ENCODE results near the gene CA4. TPM values are rescaled to one million over a fixed set of nuclear protein-coding genes. Genes with fewer than 3 reads are reported as not detected.

CA4 gene
- total RNA-seq, 1 donor = not detected

DNA sequence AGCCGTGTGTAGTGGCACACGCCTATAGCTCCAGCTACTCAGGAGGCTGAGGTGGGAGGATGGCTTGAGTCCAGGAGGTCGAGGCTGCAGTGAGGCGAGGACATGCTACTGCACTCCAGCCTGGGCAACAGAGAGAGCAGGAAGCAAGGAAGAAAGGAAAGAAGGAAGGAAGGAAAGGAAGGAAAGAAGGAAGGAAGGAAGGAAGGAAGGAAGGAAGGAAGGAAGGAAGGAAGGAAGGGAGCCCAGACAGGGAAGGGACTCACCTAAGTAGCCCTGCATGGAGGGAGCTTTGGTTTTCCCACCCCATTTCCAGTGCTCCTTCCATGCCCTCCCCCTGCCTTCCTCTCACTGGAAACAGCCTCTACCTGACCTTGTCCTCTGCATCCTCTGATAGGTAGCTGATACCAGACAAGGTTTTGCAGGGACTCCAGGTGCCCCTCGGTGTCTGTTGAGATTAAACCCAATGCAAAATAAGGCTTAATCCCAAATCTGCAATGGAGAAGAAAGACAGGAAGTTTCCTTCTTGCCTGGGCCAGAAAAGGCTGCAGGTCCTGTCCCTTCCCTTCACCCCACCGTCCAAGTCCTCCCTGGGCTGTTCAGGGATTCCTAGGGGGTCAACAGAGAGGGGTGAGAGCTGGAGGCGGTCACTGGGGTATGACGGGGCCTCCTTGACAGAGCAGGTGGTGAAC is 21.5 kb upstream of the CA4 start:
- TF ChIP-seq CTCF (IDR thresholded peaks at IDR 0.05; ENCODE audit: insufficient read depth, low read depth, low read length) = no peak
- H3K4me3 ChIP-seq (ENCODE audit: low read depth, low read length) = no peak overlapping the region
- no peak for DNase-seq (ENCODE audit: low read depth)

DNA sequence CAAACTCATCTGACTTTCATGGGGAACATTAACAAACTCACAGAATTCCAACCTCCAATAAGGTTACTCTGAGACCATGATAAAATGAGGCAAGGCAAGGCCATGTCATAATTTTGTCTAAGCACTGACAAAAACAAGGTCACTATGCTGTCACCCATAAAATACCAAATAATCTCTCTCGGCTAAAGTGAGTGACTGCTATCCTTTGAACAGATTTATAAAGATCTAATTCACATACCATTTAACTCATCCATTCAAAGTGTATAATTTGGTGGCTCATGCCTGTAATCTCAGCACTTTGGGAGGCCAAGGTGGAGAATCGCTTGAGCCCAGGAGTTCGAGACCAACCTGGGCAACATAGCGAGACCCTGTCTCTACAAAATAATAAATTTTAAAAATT is 20.6 kb upstream of the CA4 start:
- DNase-seq (ENCODE audit: low read depth) = no peak
- no peak for TF ChIP-seq CTCF (IDR thresholded peaks at IDR 0.05; ENCODE audit: insufficient read depth, low read depth, low read length)
- H3K4me3 ChIP-seq (ENCODE audit: low read depth, low read length) = no peak overlapping the region

GRCh38 chr17:60130466-60130865 is 19.3 kb upstream of the CA4 start:
- no peak for TF ChIP-seq CTCF (IDR thresholded peaks at IDR 0.05; ENCODE audit: insufficient read depth, low read depth, low read length)
- H3K4me3 ChIP-seq (ENCODE audit: low read depth, low read length) = no peak overlapping the region
- DNase-seq (ENCODE audit: low read depth) = no peak

- peak overlapping the region; percentile 87 for H3K4me3 ChIP-seq (ENCODE audit: low read depth, low read length)
- no peak for TF ChIP-seq CTCF (IDR thresholded peaks at IDR 0.05; ENCODE audit: insufficient read depth, low read depth, low read length)
- peak; percentile 76 for DNase-seq (ENCODE audit: low read depth)
Observed at GRCh38 chr17:60134396-60135150, 15.2 kb upstream of the CA4 start.

DNA sequence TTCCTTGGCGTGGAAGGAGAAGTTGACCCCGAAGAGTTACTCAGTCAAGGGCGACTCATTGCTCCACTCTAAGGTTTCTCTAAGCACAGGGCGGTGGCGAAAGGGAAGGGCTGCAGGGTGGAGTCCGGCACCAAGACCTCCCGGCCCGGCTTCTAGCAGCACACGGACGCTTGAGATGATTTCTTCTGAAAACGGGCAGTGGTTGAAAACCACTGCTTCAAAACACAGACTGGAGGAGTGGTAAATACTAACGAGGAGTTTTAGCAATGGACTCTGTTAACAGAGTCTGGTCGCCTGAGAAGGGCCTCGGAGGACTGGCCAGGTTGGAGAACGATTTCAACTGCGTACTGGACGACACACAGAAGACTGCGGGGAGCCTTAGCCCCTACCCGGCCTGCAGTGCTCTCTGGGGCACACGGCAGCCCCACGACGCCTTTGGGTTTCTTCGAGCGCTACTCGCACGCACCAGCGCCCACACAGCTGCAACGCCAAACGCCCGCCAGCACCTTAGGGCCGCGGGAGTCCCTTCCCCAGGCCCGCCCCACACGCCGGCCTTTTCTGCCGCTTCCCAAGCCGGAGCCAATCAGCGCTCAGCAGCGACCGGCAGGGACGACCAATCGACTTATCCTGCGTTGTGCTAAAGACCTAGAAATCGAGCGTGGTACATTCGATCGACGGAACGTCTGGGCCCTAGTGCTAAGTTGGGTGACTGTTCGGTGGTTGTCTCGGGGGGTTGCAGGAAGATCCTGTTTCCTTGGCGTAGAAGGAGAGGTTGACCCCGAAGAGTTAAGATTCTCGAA is 14.4 kb upstream of the CA4 start:
- peak; percentile 93 for DNase-seq (ENCODE audit: low read depth)

More for the DNA sequence above, 14.4 kb upstream of the CA4 start:
- no peak for TF ChIP-seq CTCF (IDR thresholded peaks at IDR 0.05; ENCODE audit: insufficient read depth, low read depth, low read length)
- peak overlapping the region; percentile 87 for H3K4me3 ChIP-seq (ENCODE audit: low read depth, low read length)
